Jurkat, Clone E6-1 (cell line): Measurements from ENCODE around the gene CST4. TPM values are rescaled to one million over a fixed set of nuclear protein-coding genes. Genes with fewer than 3 reads are reported as not detected.
"Not testable (repeated sequence)": the region's sequence is repeated elsewhere in the genome, so short reads cannot be mapped to it uniquely, and the experiment has no call there.

Experiments used
- DNase-seq: peaks from one replicate; pipeline ENCODE4 v3.0.0-alpha.2; 2011; ENCODE audit warnings: low read depth, low spot score
- H3K4me3 ChIP-seq: 2 replicates; pipeline ENCODE4 v1.5.1; 2011; ENCODE audit warnings: mild to moderate bottlenecking, low read length, control low read depth, moderate library complexity
- polyA plus RNA-seq: library from polyadenylated mRNA; unstranded; fragments of >200 nt; gene quantifications from one replicate; pipeline ENCODE4 v1.2.1, GENCODE V29; 2012; ENCODE audit warnings: missing spikeins; ENCODE audit not compliant: insufficient read length, insufficient read depth

Gene CST4
- not detected for polyA plus RNA-seq

- not testable (repeated sequence) for DNase-seq, H3K4me3 ChIP-seq
Measured at GRCh38 chr20:23688684-23689398, at the start of gene CST4. CST4 (minus strand) TSS chr20:23689038; CDS start chr20:23688969, 69 bp downstream.

DNA sequence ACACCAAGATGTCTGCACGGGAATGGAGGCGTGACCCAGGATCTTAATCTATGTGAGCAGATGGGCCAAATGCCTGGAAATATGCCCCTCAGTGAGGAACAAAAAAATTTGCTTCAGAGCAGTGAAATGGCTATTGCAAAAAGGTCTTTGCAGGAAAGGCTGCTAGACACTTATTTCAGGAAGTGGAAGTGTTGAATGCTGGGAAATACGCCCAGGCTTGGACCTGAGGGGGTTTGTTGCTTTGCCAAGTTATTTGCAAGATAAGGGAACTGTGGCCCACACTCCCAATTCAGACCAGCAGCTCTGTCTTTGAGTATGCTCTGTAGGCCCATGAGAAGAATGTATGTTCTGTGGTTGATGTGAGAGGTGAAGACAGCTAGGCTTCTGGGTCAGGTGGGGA is 46.6 kb upstream of the CST4 start:
- DNase-seq, H3K4me3 ChIP-seq: not testable (repeated sequence)

DNA sequence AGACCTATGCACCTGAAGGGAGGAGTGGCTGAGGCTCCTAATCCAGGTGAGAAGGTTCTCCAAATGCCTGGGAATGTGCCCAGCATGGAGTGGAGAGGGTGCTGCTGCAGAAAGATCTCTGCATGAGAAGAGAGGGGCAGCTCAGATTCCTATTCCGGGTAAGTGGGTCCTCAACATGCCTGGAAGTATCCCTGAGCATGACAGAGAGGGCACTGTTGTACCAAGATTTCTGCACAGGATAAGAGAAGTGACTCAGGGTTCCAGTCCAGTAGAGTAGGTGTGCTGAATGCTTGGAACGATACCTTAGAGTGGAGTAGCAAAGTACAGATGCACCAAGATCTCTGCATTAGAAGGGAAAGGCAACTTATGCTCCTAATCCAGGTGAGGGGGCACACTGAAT is 46.1 kb upstream of the CST4 start:
- not testable (repeated sequence) for DNase-seq, H3K4me3 ChIP-seq

GRCh38 chr20:23734440-23734839 is 45.6 kb upstream of the CST4 start:
- not testable (repeated sequence) for DNase-seq, H3K4me3 ChIP-seq

DNA sequence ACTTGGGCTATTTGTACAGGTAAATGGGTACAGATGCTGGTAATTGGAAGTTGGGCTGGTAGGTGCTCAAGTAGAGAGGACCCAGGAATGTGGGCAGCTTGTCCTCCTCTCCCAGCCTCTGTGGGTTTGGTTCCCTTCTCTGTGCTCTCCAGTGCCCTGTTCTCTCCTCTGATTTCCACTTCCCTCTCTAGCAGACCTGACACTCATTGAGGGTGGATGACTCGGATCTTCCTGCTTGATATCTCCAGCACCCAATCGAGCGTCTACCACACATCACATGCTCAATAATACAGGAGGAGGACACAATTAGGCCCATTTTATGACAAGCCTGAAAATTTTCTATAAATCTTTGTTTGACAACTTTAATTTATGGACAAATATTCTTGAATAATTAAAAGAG is 38.2 kb upstream of the CST4 start:
- no peak for DNase-seq
- no peak overlapping the region for H3K4me3 ChIP-seq

DNA sequence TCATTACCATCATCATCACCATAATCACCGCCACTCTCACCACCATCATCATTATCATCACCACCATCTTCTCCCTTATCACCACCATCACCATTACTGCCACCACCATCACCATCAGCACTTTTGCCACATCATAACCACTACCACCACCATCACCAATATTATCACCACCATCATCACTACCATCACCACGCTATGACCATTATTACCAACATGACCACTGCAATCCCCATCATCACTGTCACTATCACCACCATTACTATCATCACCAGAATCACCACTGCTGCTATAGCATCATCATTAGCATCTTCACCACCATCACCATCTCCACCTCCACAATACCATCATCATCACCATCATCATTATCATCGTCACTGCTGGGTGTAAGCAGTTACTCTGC is 36.3 kb upstream of the CST4 start:
- no peak for DNase-seq
- H3K4me3 ChIP-seq, result no peak overlapping the region

- DNase-seq, result peak; percentile 18
- H3K4me3 ChIP-seq, result not testable (repeated sequence)
Measured at GRCh38 chr20:23723659-23724307, 34.9 kb upstream of the CST4 start.

DNA sequence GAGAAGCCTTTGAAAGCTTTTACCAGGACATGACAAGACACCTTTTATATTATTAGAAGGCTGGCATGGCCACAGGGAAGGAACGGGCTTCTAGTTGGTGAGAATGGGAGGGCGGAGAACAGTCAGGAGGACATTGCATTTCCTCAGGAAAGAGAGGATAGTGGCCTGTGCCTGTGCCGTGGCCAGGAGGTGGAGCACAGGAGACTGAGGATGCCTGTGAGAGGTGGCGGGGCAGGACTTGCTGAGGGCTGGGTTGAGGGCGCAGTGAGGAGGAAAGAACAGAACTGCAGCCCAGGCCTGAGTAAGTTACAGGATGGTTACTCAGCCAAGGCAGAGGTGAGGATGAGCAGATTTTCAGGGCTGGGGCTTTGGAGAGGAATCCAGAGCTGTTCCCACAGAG is 34.0 kb upstream of the CST4 start:
- not testable (repeated sequence) for H3K4me3 ChIP-seq, DNase-seq

DNA sequence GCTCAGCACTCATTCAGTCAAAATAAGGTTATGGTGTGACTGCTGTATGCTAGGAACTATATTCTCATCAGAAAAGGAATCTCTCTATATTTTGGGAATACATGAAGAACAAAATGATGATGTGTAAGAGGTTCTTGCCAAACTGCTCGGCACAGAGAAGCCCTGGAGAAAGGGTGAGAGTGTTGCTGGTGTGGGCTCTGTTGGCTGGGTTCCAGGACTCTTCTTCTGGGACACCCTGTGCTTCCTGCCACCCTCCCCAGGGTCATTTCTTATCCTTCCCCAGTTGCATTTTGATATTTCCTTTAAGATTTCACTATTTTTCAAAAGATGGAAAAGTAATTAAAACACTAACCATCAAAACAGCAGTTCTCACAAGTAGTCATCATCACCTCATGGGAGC is 33.1 kb upstream of the CST4 start:
- no peak for DNase-seq
- H3K4me3 ChIP-seq, result no peak overlapping the region

GRCh38 chr20:23719351-23719750 is 30.5 kb upstream of the CST4 start:
- H3K4me3 ChIP-seq, DNase-seq: not testable (repeated sequence)

DNA sequence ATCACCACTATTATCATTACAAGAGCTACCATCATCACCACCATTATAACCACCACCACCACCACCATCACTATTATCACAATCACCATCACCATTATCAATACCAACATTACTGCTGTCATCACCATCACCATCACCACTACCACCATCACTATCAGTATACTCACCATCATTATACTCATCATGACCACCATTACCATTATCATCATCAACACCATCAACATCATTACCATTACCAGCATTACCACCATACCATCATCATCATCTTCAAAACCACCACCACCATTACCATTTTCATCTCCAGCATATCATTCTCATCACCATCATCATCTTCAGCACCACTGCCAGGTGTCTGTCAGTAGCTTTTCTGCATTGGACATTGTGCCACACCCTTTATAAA is 22.9 kb upstream of the CST4 start:
- DNase-seq, H3K4me3 ChIP-seq: not testable (repeated sequence)

- no peak overlapping the region for H3K4me3 ChIP-seq
- no peak for DNase-seq
Measured at GRCh38 chr20:23710771-23711170, 21.9 kb upstream of the CST4 start.

GRCh38 chr20:23705895-23706294 is 17.1 kb upstream of the CST4 start:
- H3K4me3 ChIP-seq, result no peak overlapping the region
- no peak for DNase-seq

DNA sequence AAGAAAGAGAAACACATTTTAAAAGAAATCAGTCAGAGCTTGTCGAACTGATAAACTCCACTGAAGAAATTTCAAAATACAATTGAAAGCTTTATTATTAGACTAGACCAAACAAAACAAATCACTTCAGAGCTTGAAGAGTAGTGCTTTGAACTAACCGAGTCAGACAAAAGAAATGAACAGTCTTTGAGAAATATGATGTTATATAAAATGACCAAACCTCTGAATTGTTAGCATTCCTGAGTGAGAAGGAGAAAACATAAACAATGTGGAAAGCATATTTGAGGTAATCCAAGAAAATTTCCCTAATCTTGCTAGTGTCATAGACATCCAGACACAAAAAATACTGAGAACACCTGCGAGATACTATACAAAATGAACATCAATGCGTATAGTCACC is 13.2 kb upstream of the CST4 start:
- no peak overlapping the region for H3K4me3 ChIP-seq
- no peak for DNase-seq

DNA sequence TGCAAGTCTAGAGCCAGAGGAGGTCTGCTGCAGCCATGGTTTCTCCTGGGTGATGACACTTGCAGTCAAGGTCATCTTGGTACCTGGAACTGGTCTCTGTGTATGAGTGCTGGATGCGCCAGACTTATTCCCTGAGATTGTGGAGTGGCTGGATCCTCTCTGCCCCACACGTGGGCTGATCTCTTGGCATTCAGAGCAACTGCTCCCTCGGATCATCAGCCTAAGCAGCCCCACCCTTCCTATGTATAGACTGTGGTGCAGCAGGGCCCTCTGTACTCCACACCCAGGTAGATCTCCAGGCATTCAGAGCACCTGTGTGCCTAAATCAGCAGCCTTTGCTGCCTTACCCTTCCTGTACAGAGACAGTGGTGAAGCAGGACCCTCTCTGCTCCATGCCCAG is 12.1 kb upstream of the CST4 start:
- H3K4me3 ChIP-seq, result no peak overlapping the region
- DNase-seq, result no peak

- no peak overlapping the region for H3K4me3 ChIP-seq
- DNase-seq, result no peak
Measured at GRCh38 chr20:23697947-23698346, 9.1 kb upstream of the CST4 start.

DNA sequence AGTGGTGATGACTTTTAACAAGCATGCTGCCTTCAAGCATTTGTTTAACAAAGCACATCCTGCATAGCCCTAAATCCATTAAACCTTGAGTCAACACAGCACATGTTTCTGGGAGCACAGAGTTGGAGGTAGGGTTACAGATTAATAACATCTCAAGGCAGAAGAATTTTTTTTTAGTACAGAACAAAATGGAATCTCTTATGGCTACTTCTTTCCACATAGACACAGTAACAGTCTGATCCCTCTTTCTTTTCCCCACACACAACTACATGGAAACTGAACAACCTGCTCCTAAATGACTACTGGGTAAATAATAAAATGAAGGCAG is 6.2 kb upstream of the CST4 start:
- H3K4me3 ChIP-seq, result not testable (repeated sequence)

DNA sequence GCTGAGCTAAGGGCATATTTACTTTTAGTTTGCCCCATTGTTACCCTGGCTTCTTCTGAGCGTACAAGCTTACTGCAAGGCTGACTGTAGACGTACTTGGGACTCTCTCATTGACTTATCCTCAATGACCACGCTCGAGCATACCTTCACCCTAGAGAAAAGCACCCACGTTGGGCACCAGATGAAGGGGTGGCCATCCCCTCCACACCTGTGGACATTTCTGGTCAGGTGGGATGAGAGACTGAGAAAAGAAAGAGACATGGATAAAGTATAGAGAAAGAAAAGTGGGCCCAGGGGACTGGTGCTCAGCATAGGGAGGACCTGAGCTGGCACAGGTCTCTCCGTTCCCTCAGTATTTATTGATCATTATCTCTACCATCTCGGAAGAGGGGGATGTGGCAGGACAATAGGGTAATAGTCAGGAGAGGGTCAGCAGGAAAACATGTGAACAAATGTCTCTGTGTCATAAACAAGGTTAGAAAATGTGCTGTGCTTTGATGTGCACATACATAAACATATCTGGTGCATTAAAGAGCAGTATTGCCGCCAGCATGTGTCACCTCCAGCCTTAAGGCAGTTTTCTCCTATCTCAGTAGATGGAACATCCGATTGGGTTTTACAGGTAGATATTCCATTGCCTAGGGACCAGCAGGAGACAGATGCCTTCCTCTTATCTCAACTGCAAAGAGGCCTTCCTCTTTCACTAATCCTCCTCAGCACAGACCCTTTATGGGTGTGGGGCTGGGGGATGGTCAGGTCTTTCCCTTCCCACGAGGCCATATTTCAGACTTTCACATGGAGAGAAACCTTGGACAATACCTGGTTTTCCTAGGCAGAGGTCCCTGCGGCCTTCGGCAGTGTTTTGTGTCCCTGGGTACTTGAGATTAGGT is 5.6 kb upstream of the CST4 start:
- DNase-seq, H3K4me3 ChIP-seq: not testable (repeated sequence)

More for the DNA sequence above, 6.2 kb upstream of the CST4 start:
- not testable (repeated sequence) for DNase-seq

GRCh38 chr20:23692725-23693619 is 4.1 kb upstream of the CST4 start:
- DNase-seq, H3K4me3 ChIP-seq: not testable (repeated sequence)
